ENCODE measurements around the gene REG1B.
"Not testable (repeated sequence)": the region's sequence is repeated elsewhere in the genome, so short reads cannot be mapped to it uniquely, and the experiment has no call there.

- not testable (repeated sequence) for TF ChIP-seq EZH2 (IDR thresholded peaks at IDR 0.05; ENCODE audit: low read length, missing control alignments); CTCF (conservative IDR thresholded peaks at IDR 0.05 in 1 of 2, IDR thresholded peaks at IDR 0.05 in 1 of 2; ENCODE audit: low read depth in 1 of 2, low read length in 2 of 2)
Measured at GRCh38 chr2:79054769-79055168, 33.0 kb downstream of the REG1B start.
